Ascending aorta (tissue), 2 donors: ENCODE data around the gene CCDC144A. TPM values are rescaled to one million over a fixed set of nuclear protein-coding genes. Genes with fewer than 3 reads are reported as not detected.
"Not testable (repeated sequence)": the region's sequence is repeated elsewhere in the genome, so short reads cannot be mapped to it uniquely, and the experiment has no call there.

Experiments used
- DNase-seq, 2 donors: peaks; one replicate each; pipeline ENCODE4 v3.0.0-alpha.2; 2019; ENCODE audit warnings: low spot score in 2 of 2
- H3K27ac ChIP-seq, 2 donors: fragments of 200-600 bp; sonication (generic); one replicate each; pipeline ENCODE4 v1.5.1; 2016 to 2017; ENCODE audit warnings: mild to moderate bottlenecking in 1 of 2
- H3K27me3 ChIP-seq: fragments of 200-600 bp; sonication (generic); one replicate; pipeline ENCODE4 v1.5.1; 2017
- H3K36me3 ChIP-seq, 2 donors: fragments of 200-600 bp; sonication (generic); one replicate each; pipeline ENCODE4 v1.5.1; 2016
- H3K4me1 ChIP-seq, 2 donors: fragments of 200-600 bp; sonication (generic); one replicate each; pipeline ENCODE4 v1.5.1; 2016 to 2017; ENCODE audit warnings: mild to moderate bottlenecking in 1 of 2
- H3K4me3 ChIP-seq, 2 donors: fragments of 200-600 bp; sonication (generic); one replicate each; pipeline ENCODE4 v1.5.1; 2016 to 2017; ENCODE audit warnings: mild to moderate bottlenecking in 1 of 2
- H3K9me3 ChIP-seq, 2 donors: fragments of 200-600 bp; sonication (generic); one replicate each; pipeline ENCODE4 v1.5.1; 2016
- intact Hi-C: fragments of 100-400 bp; cut with DNase I; formaldehyde crosslinking; loops from one replicate; pipeline ENCODE4 v1.15.1; 2023
- total RNA-seq: library from RNA; depleted of rRNA; stranded (reverse); fragments of >200 nt; gene quantifications from one replicate; pipeline ENCODE4 v1.1.0, GENCODE V29; 2016
- TF ChIP-seq, protein P1 (sequence below), 3 experiments: fragments of 200-600 bp in 2 of 3; fragments of 450-650 bp in 1 of 3; sonication (generic) in 2 of 3; IDR thresholded peaks; one replicate each; pipeline ENCODE4 v1.5.1; 2016 to 2019; ENCODE audit warnings: antibody characterized with exemption in 3 of 3, mild to moderate bottlenecking in 1 of 3, moderate library complexity in 1 of 3

The CCDC144A gene, protein sequence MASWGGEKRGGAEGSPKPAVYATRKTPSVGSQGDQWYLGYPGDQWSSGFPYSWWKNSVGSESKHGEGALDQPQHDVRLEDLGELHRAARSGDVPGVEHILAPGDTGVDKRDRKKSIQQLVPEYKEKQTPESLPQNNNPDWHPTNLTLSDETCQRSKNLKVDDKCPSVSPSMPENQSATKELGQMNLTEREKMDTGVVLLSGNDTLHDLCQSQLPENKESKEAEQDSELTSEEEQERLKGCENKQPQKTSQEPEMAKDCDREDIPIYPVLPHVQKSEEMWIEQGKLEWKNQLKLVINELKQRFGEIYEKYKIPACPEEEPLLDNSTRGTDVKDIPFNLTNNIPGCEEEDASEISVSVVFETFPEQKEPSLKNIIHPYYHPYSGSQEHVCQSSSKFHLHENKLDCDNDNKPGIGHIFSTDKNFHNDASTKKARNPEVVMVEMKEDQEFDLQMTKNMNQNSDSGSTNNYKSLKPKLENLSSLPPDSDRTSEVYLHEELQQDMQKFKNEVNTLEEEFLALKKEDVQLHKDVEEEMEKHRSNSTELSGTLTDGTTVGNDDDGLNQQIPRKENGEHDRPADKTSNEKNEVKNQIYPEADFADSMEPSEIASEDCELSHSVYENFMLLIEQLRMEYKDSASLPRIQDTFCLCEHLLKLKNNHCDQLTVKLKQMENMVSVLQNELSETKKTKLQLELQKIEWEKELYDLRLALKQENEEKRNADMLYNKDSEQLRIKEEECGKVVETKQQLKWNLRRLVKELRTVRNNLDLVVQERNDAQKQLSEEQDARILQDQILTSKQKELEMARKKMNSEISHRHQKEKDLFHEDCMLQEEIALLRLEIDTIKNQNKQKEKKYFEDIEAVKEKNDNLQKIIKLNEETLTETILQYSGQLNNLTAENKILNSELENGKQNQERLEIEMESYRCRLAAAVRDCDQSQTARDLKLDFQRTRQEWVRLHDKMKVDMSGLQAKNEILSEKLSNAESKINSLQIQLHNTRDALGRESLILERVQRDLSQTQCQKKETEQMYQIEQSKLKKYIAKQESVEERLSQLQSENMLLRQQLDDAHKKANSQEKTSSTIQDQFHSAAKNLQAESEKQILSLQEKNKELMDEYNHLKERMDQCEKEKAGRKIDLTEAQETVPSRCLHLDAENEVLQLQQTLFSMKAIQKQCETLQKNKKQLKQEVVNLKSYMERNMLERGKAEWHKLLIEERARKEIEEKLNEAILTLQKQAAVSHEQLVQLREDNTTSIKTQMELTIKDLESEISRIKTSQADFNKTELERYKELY (N-terminal part only)
- 0.43 TPM for total RNA-seq

DNA sequence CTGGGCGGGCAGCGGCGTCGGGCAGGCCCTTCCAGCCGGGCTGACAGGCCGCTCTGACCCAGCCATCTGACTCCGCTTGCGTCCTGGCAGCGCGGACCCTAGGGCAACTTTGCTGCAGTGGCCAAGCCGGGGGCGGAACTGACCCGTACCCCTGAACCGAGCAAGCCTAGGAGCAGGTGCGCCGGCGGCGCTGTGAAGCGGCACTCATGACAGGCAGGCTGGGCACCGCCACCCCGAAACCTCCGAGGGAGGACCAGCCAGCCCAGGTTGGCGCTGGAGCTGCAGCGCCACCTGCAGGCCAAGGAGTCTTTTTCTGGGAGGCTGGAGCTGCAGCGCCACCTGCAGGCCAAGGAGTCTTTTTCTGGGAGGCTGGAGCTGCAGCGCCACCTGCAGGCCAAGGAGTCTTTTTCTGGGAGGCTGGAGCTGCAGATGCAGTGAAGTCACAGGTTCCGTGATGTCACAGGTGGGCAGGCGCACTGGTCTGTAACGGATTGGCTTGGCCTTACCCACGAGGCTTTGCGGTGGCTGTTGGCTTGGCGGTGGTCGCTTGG is at the start of gene CCDC144A:
CCDC144A (plus strand) TSS at position 511 of the 551 bp plus-strand sequence. CDS start 160 bp downstream, outside the sequence.
- H3K36me3 ChIP-seq, H3K27me3 ChIP-seq, DNase-seq, H3K4me1 ChIP-seq, H3K9me3 ChIP-seq, intact Hi-C loops, H3K27ac ChIP-seq: not testable (repeated sequence)
- peak within 1 kb of the TSS in 1 of 2 donors; percentile 20 for H3K4me3 ChIP-seq
- TF ChIP-seq, protein P1, sequence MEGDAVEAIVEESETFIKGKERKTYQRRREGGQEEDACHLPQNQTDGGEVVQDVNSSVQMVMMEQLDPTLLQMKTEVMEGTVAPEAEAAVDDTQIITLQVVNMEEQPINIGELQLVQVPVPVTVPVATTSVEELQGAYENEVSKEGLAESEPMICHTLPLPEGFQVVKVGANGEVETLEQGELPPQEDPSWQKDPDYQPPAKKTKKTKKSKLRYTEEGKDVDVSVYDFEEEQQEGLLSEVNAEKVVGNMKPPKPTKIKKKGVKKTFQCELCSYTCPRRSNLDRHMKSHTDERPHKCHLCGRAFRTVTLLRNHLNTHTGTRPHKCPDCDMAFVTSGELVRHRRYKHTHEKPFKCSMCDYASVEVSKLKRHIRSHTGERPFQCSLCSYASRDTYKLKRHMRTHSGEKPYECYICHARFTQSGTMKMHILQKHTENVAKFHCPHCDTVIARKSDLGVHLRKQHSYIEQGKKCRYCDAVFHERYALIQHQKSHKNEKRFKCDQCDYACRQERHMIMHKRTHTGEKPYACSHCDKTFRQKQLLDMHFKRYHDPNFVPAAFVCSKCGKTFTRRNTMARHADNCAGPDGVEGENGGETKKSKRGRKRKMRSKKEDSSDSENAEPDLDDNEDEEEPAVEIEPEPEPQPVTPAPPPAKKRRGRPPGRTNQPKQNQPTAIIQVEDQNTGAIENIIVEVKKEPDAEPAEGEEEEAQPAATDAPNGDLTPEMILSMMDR (IDR thresholded peaks at IDR 0.05) = peak; percentile 23 to 57 (median 26)

DNA sequence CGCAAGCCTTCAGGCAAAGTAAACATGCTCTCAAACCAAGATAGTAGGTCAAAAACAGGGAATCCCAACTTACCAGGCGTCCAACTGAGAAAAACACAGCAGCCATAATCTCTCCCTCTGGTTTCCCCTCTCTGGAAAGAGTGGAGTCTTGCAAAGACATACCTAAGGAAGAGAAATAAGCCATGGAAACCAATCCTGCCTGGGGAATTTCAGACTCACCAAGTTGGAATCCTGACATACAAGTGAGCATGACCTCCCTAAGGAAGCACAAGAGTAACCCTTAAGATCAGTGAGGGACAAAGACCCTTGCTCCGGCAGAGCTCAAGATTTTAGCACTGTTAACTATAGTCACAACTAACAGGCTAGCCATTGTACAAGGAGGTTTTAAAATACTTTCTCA is 40.5 kb upstream of the CCDC144A start:
- DNase-seq = no peak
- intact Hi-C loops = no loop called here
- H3K4me1 ChIP-seq = no peaks in the 10 kb centered on the region
- no peaks in the 10 kb centered on the region for H3K9me3 ChIP-seq
- TF ChIP-seq, protein P1 (IDR thresholded peaks at IDR 0.05) = no peak
- no peak overlapping the region for H3K4me3 ChIP-seq
- no peak overlapping the region for H3K27ac ChIP-seq
- no peaks in the 10 kb centered on the region for H3K27me3 ChIP-seq
- H3K36me3 ChIP-seq = peaks cover 0 to 4% of the 10 kb centered on the region in 2 donors

DNA sequence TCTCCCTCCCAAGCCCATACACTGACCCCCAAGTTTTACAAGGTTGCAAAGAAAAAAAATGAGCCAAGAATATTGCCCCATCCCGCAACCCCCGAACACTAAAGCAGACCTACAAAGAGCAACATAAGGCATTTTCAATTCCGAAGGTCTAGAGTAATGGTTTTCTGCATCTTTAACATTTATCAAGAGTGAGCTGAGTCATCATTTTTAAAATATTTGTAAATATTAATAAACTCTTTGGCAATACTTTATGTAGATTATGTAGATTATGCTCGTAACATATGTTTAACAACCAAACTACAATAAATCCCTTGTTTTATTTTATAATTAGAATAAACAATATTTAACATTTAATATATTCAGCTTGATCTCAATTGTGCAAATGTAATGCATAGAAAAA is 37.8 kb upstream of the CCDC144A start:
- Histone ChIP-seq H3K4me1 (no peaks in the 10 kb centered on the region), H3K4me3 (no peak overlapping the region), H3K27ac (peak overlapping the region in 1 of 2 donors; percentile 95), H3K36me3 (no peaks in the 10 kb centered on the region), H3K27me3 (no peaks in the 10 kb centered on the region), H3K9me3 (no peaks in the 10 kb centered on the region)
- no peak for DNase-seq
- intact Hi-C loops = no loop called here
- TF ChIP-seq, protein P1 (IDR thresholded peaks at IDR 0.05) = no peak

DNA sequence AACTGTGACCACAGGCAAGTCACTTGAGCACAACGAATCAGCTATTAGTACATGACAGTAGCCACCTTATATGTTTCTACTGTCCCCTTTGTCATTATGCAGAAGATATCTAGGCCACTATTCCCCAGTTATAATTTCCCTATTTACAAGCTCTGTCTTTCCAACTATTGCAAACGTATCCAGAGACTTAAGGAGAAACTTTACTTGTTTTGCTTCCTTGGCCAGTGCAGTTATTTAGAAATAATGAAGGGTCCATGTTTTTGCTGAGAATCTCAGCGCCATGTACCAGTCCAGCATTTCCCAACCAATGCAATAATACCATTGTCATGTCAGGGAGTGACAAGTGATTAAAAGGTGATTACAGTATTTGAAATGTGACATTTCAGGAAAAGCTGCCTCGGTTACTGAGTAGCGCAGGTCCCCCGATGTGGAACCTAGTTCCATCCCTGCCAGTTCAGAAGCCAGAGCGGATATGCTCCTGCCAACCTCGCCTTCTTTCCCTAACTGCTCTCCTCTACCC is 37.1 kb upstream of the CCDC144A start:
- Histone ChIP-seq H3K27ac (peak overlapping the region; percentile 91 to 95), H3K4me3 (peak overlapping the region; percentile 75 to 88), H3K9me3 (no peaks in the 10 kb centered on the region), H3K27me3 (no peaks in the 10 kb centered on the region), H3K36me3 (no peaks in the 10 kb centered on the region), H3K4me1 (no peaks in the 10 kb centered on the region)
- intact Hi-C loops = no loop called here
- DNase-seq = no peak
- TF ChIP-seq, protein P1 (IDR thresholded peaks at IDR 0.05) = no peak
